ENCODE data around the gene RUBCN.
"Not testable (repeated sequence)": the region's sequence is repeated elsewhere in the genome, so short reads cannot be mapped to it uniquely, and the experiment has no call there.

RUBCN gene

DNA sequence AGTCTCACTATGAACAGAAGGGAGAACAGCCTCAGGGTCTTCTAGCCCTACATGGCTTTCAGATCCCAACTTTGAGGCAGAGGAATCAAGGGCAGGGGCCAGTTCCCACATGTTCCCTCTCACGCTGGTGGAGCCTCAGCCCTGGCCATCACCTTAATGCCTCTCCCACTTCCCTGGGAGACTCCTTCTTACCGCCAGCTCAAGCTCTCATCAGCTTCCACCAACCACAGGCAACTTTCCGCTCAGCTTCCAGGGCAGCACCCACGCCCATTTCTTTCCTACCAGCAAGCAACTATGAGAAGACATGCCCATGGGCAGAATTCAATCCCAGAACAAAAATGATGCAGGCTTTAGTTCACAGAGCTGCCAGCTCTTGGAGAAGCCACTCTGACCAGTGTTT is 63.5 kb downstream of the RUBCN start:
- H3K27me3 ChIP-seq (replicated peaks; ENCODE audit: control insufficient read depth, insufficient read depth, low read length): no peaks in the 10 kb centered on the region
- peaks cover 39% of the 10 kb centered on the region for H3K36me3 ChIP-seq (ENCODE audit: control insufficient read depth, insufficient read depth, low read length)
- TF ChIP-seq, protein P1, sequence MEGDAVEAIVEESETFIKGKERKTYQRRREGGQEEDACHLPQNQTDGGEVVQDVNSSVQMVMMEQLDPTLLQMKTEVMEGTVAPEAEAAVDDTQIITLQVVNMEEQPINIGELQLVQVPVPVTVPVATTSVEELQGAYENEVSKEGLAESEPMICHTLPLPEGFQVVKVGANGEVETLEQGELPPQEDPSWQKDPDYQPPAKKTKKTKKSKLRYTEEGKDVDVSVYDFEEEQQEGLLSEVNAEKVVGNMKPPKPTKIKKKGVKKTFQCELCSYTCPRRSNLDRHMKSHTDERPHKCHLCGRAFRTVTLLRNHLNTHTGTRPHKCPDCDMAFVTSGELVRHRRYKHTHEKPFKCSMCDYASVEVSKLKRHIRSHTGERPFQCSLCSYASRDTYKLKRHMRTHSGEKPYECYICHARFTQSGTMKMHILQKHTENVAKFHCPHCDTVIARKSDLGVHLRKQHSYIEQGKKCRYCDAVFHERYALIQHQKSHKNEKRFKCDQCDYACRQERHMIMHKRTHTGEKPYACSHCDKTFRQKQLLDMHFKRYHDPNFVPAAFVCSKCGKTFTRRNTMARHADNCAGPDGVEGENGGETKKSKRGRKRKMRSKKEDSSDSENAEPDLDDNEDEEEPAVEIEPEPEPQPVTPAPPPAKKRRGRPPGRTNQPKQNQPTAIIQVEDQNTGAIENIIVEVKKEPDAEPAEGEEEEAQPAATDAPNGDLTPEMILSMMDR (IDR thresholded peaks at IDR 0.05; ENCODE audit: insufficient read depth, low read length, poor library complexity, severe bottlenecking): no peak
- H3K4me3 ChIP-seq (replicated peaks; ENCODE audit: low read depth, low read length): no peak overlapping the region
- no peak for DNase-seq (ENCODE audit: extremely low read depth, insufficient read length)

DNA sequence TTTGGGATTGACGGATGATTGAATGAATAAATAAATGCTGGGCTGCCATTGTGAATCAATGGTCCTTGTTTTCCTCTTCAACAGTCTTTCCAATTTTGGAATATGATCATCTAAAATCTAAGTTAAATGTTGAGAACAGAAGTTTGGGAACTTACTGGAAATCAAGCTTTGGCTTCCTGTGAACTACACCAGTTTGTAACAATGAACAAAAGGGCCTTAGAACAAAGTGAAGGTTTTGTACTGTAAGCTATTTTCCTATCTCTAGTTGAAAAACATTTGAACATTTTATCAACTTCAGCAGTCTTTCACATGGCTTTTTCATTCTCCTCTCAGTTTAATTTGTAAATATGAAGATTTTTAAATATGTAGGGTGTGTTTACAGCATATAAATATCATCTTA is 66.3 kb downstream of the RUBCN start:
- no peak overlapping the region for H3K4me3 ChIP-seq (replicated peaks; ENCODE audit: low read depth, low read length)
- no peaks in the 10 kb centered on the region for H3K27me3 ChIP-seq (replicated peaks; ENCODE audit: control insufficient read depth, insufficient read depth, low read length)
- DNase-seq (ENCODE audit: extremely low read depth, insufficient read length): no peak
- TF ChIP-seq, protein P1 (IDR thresholded peaks at IDR 0.05; ENCODE audit: insufficient read depth, low read length, poor library complexity, severe bottlenecking): no peak
- peaks cover 23% of the 10 kb centered on the region for H3K36me3 ChIP-seq (ENCODE audit: control insufficient read depth, insufficient read depth, low read length)

DNA sequence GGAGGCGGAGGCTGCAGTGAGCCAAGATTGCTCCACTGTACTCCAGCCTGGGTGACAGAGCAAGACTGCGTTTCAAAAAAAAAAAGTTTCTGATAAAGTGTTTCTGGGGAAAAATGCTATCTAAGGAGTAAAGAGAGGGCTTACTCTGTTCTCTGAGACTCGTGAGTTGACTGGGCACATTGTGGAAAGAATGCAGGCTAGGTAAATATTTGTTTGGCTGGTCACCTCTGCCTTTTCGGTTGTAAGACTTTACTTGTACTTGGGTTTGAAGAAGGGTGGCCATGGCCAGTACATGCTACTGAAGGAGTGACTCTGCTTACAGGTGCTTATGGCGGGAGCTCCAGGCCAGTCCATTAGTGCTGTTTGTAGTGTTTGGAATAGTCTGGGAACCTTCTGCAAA is 68.7 kb downstream of the RUBCN start:
- H3K4me3 ChIP-seq (replicated peaks; ENCODE audit: low read depth, low read length): no peak overlapping the region
- TF ChIP-seq, protein P1 (IDR thresholded peaks at IDR 0.05; ENCODE audit: insufficient read depth, low read length, poor library complexity, severe bottlenecking): no peak
- no peak for DNase-seq (ENCODE audit: extremely low read depth, insufficient read length)
- peaks cover 7% of the 10 kb centered on the region for H3K36me3 ChIP-seq (ENCODE audit: control insufficient read depth, insufficient read depth, low read length)
- H3K27me3 ChIP-seq (replicated peaks; ENCODE audit: control insufficient read depth, insufficient read depth, low read length): no peaks in the 10 kb centered on the region

DNA sequence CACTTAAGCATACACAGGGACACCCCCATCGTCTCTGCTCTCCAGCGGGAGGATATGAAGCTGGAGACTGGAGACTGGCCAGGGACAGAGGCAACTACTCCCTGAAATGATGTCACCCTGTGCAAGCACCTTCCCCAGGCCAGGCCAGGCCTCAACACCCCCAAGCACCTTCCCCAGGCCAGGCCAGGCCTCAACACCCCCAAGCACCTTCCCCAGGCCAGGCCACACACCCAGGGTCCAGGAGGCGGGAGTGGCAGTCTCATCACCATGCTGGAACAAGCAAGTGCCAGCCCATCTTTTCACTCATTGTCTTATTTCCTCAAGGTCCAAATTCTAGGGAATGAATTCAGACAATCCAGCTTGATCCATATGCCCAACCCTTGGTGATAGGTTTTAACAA is 69.4 kb downstream of the RUBCN start:
- H3K27me3 ChIP-seq (replicated peaks; ENCODE audit: control insufficient read depth, insufficient read depth, low read length); H3K36me3 ChIP-seq (ENCODE audit: control insufficient read depth, insufficient read depth, low read length); DNase-seq (ENCODE audit: extremely low read depth, insufficient read length); H3K4me3 ChIP-seq (replicated peaks; ENCODE audit: low read depth, low read length): not testable (repeated sequence)

DNA sequence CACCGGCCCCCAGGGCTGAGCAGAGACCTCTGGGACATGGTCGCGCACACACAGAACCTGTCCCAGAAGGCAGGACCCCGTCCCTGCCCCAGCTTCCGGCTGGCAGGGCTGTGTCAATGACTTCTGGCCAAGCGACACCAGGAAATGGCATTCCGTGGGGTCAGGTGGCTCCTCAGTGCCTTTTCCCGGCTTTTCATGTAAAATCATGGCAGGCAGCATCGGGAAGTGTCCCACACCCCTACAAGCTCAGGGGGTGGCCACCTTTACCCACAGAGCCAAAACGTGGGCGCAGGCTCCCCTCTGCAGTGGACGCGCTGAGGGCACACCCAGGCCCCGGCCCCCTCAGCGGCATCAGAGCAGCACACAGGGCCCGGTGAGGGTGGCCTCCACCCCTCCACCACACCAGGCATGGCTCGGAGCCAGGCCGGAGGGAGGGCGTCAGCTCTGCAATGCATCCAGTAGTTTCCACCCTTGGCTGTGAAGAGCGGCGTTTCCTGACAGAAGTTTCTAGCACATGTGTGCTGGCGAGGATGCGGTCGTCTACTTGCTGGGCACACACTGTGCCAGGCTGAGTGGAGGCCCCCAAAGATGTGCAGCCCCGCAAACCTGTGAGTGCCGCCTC is 70.4 kb downstream of the RUBCN start:
- not testable (repeated sequence) for DNase-seq (ENCODE audit: extremely low read depth, insufficient read length); H3K4me3 ChIP-seq (replicated peaks; ENCODE audit: low read depth, low read length); H3K27me3 ChIP-seq (replicated peaks; ENCODE audit: control insufficient read depth, insufficient read depth, low read length); H3K36me3 ChIP-seq (ENCODE audit: control insufficient read depth, insufficient read depth, low read length)

DNA sequence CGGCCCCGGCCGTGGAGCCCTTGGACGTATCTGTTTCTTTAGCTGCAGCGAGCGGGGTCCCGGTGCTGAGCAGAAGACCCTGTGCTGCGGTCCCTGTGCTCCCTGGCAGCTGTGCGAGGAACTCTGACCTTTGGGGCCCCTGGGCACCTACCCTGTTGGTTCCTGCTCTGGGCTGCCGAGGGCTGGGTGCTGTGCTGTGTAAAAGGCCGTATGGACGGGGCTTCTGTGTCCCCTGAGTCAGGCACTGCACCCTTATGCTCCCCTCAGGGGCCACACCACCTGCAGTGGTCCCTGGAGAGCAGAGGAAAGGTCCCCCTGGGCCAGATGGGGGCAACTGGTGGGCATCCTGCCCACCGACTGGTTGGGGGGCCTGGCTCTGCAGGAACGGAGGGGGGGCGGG is 71.2 kb downstream of the RUBCN start:
- H3K4me3 ChIP-seq (replicated peaks; ENCODE audit: low read depth, low read length); H3K36me3 ChIP-seq (ENCODE audit: control insufficient read depth, insufficient read depth, low read length); H3K27me3 ChIP-seq (replicated peaks; ENCODE audit: control insufficient read depth, insufficient read depth, low read length); DNase-seq (ENCODE audit: extremely low read depth, insufficient read length): not testable (repeated sequence)

GRCh38 chr3:197665142-197665491 is 71.6 kb downstream of the RUBCN start:
- not testable (repeated sequence) for DNase-seq (ENCODE audit: extremely low read depth, insufficient read length); H3K36me3 ChIP-seq (ENCODE audit: control insufficient read depth, insufficient read depth, low read length); H3K27me3 ChIP-seq (replicated peaks; ENCODE audit: control insufficient read depth, insufficient read depth, low read length)
- H3K4me3 ChIP-seq (replicated peaks; ENCODE audit: low read depth, low read length): peak overlapping the region; percentile 38

DNA sequence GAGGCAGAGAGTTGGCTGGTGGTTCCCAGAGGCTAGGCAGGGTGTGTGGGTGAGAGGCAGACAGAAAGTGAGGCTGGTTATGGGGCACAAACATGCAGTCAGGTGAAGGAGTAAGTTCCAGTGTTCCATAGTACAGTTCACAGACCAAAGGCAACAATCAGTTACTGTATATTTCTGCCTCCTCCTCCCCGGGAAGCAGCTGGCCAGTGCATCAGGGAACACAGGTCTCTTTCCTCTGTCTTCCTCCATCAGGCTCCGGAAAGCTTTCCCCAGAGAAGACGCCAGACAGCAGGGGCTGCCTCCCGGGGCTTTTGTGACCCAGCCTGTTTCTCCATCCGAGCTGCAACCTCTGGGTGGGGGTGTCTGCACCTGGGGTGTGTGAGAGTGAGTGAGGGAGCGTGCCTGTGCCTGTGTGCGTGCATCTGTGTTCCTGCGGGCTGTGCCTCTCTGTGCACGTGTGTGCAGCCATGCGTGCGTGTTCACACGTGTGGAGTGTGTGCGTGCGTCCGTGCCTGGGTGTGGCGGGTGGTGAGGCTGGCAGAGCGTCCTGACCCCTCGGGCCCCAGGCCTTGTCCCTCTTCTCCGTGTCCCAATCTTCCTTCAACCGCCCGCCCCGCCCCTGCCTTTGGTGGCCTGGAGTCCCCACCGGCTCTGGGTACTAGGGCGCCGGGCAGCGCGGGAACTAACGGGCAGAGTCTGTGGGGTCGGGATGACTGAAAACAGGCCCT is 72.1 kb downstream of the RUBCN start:
- H3K36me3 ChIP-seq (ENCODE audit: control insufficient read depth, insufficient read depth, low read length); DNase-seq (ENCODE audit: extremely low read depth, insufficient read length); H3K27me3 ChIP-seq (replicated peaks; ENCODE audit: control insufficient read depth, insufficient read depth, low read length): not testable (repeated sequence)
- H3K4me3 ChIP-seq (replicated peaks; ENCODE audit: low read depth, low read length): peak overlapping the region; percentile 38

- not testable (repeated sequence) for H3K4me3 ChIP-seq (replicated peaks; ENCODE audit: low read depth, low read length); H3K27me3 ChIP-seq (replicated peaks; ENCODE audit: control insufficient read depth, insufficient read depth, low read length); H3K36me3 ChIP-seq (ENCODE audit: control insufficient read depth, insufficient read depth, low read length); DNase-seq (ENCODE audit: extremely low read depth, insufficient read length)
Measured at GRCh38 chr3:197663367-197664140, 73.2 kb downstream of the RUBCN start.

DNA sequence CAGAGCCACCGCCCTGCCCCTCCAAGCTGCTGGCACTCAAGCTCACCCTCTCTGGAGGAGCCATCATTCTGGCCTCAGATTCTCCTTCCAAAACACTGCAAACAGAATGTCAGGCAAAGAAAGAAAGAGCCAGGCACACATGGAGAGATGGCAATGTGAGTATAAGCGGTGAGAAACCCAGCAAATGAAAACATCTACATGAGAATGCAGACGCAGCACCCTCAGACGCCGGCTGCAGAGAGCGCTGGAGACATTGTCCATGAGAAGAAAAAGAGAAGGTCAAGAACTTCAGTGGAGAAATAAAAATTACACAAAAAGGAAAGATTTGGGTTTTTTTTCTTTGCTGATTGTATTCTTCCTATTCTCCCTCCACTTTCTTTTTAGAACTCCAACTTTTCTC is 74.4 kb downstream of the RUBCN start:
- H3K27me3 ChIP-seq (replicated peaks; ENCODE audit: control insufficient read depth, insufficient read depth, low read length); H3K4me3 ChIP-seq (replicated peaks; ENCODE audit: low read depth, low read length); H3K36me3 ChIP-seq (ENCODE audit: control insufficient read depth, insufficient read depth, low read length); DNase-seq (ENCODE audit: extremely low read depth, insufficient read length): not testable (repeated sequence)

- H3K27me3 ChIP-seq (replicated peaks; ENCODE audit: control insufficient read depth, insufficient read depth, low read length); DNase-seq (ENCODE audit: extremely low read depth, insufficient read length); H3K36me3 ChIP-seq (ENCODE audit: control insufficient read depth, insufficient read depth, low read length); H3K4me3 ChIP-seq (replicated peaks; ENCODE audit: low read depth, low read length): not testable (repeated sequence)
Measured at GRCh38 chr3:197661874-197662273, 74.8 kb downstream of the RUBCN start.
